ENCODE measurements around the gene SCG3. TPM values are rescaled to one million over a fixed set of nuclear protein-coding genes. Genes with fewer than 3 reads are reported as not detected.
A peak's percentile ranks its signal among the peaks of the same experiment; 100 is the strongest.

SCG3 gene
- total RNA-seq, 1 donor from 2014 or later, result 0.04 TPM

DNA sequence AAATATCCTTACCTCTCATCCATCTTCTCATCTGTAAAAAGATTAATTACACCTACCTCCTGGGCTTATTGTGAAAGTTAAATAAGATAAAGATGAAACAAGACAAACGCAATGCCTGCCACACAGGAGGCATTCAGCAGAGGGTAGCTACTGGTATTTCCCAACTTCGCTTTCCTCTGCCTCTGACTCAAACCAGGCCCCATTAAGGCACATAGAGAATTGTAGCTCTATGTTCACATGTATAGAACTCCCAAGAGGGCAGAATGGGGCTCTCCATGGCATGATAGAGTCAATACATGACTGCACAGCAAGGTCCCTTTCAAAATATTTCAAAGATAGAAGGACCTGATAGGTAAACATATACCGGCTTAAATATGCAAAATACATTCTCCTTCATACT, 54.8 kb downstream of the SCG3 start:
- DNase-seq (ENCODE audit: low read depth), result no peak
- no peak for TF ChIP-seq CTCF (IDR thresholded peaks at IDR 0.05; ENCODE audit: insufficient read depth, low read length, poor library complexity, severe bottlenecking)
- H3K27me3 ChIP-seq (ENCODE audit: control insufficient read depth, insufficient read depth, low read length), result no peaks in the 10 kb centered on the region
- H3K36me3 ChIP-seq (ENCODE audit: control insufficient read depth, insufficient read depth, low read length), result no peaks in the 10 kb centered on the region
- no peak overlapping the region for H3K4me3 ChIP-seq (ENCODE audit: low read depth, low read length)

GRCh38 chr15:51736751-51737521, 55.6 kb downstream of the SCG3 start:
- Histone ChIP-seq H3K4me3 (ENCODE audit: low read depth, low read length) (peak overlapping the region; percentile 61), H3K27me3 (ENCODE audit: control insufficient read depth, insufficient read depth, low read length) (no peaks in the 10 kb centered on the region), H3K36me3 (ENCODE audit: control insufficient read depth, insufficient read depth, low read length) (no peaks in the 10 kb centered on the region)
- no peak for DNase-seq (ENCODE audit: low read depth)
- TF ChIP-seq CTCF (IDR thresholded peaks at IDR 0.05; ENCODE audit: insufficient read depth, low read length, poor library complexity, severe bottlenecking), result no peak

DNA sequence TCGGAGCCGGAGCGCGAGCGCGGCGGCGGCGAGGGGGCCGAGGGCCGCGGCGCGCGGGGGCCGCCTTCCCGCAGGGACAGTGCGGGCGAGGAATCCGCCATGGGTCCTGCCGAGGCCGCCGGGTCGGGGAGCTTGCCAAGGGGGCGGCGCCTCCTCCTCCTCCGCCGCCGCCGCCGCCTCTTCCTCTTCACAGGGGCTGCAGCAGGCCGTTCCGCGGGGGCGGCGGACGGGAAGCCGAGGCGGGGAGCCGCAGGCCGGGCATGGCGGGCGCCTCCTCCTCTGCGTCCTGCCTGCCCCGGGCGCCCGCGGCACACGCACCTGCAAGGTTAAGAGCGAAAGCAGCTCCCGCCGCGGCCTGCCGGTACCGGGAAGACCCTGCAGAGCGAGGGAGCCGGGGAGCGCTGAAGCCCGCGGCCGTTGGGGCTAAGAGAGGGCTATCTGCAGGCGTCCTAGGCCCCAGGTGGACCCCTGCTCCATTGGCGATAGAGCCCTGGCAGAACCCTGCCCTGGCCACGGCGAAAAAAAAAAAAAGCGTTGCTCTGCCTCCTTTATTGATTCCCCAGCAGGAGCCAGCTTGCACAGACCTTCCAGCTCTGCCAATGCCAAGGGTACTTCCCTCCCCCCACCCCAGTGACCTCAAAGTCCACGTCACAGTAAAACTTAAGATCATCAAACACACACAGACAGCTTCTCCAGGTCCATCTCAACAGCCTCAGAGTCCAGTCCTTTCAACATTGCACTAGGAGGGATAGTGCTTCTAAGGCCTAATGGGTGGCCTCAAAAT, 56.4 kb downstream of the SCG3 start, which contains the start of gene LYSMD2:
LYSMD2 (minus strand) TSS at position 134 of the 784 bp plus-strand sequence; CDS start at position 101, 33 bp downstream.
- Histone ChIP-seq H3K27me3 (ENCODE audit: control insufficient read depth, insufficient read depth, low read length) (no peaks in the 10 kb centered on the region), H3K36me3 (ENCODE audit: control insufficient read depth, insufficient read depth, low read length) (no peaks in the 10 kb centered on the region), H3K4me3 (ENCODE audit: low read depth, low read length) (peak within 1 kb of the TSS; percentile 61)
- DNase-seq (ENCODE audit: low read depth), result no peak
- no peak for TF ChIP-seq CTCF (IDR thresholded peaks at IDR 0.05; ENCODE audit: insufficient read depth, low read length, poor library complexity, severe bottlenecking)

- Histone ChIP-seq H3K27me3 (ENCODE audit: control insufficient read depth, insufficient read depth, low read length) (no peaks in the 10 kb centered on the region), H3K4me3 (ENCODE audit: low read depth, low read length) (no peak overlapping the region), H3K36me3 (ENCODE audit: control insufficient read depth, insufficient read depth, low read length) (no peaks in the 10 kb centered on the region)
- no peak for DNase-seq (ENCODE audit: low read depth)
- TF ChIP-seq CTCF (IDR thresholded peaks at IDR 0.05; ENCODE audit: insufficient read depth, low read length, poor library complexity, severe bottlenecking), result no peak
These were observed 57.2 kb downstream of the SCG3 start for GRCh38 chr15:51738553-51738952.

- no peak for TF ChIP-seq CTCF (IDR thresholded peaks at IDR 0.05; ENCODE audit: insufficient read depth, low read length, poor library complexity, severe bottlenecking)
- no peak for DNase-seq (ENCODE audit: low read depth)
- H3K4me3 ChIP-seq (ENCODE audit: low read depth, low read length), result no peak overlapping the region
- no peaks in the 10 kb centered on the region for H3K27me3 ChIP-seq (ENCODE audit: control insufficient read depth, insufficient read depth, low read length)
- no peaks in the 10 kb centered on the region for H3K36me3 ChIP-seq (ENCODE audit: control insufficient read depth, insufficient read depth, low read length)
These were observed 57.9 kb downstream of the SCG3 start for GRCh38 chr15:51739061-51739712.
